Stimulated activated CD8-positive, alpha-beta memory T cell treated with anti-CD3 and anti-CD28 coated beads, Interleukin-4, amount 100 ng/mL, for 24 hours (primary cell): ENCODE measurements around the gene LHCGR.
"Not testable (repeated sequence)": the region's sequence is repeated elsewhere in the genome, so short reads cannot be mapped to it uniquely, and the experiment has no call there.

Experiments
- DNase-seq: peaks from one replicate; pipeline ENCODE4 v3.0.0-alpha.2; 2020; ENCODE audit warnings: low read depth

Gene LHCGR

DNA sequence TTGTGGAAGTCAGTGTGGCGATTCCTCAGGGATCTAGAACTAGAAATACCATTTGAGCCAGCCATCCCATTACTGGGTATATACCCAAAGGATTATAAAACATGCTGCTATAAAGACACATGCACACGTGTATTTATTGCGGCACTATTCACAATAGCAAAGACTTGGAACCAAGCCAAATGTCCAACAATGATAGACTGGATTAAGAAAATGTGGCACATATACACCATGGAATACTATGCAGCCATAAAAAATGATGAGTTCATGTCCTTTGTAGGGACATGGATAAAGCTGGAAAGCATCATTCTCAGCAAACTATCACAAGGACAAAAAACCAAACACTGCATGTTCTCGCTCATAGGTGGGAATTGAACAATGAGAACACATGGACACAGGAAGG, 16.3 kb downstream of the LHCGR start:
- DNase-seq: not testable (repeated sequence)

DNA sequence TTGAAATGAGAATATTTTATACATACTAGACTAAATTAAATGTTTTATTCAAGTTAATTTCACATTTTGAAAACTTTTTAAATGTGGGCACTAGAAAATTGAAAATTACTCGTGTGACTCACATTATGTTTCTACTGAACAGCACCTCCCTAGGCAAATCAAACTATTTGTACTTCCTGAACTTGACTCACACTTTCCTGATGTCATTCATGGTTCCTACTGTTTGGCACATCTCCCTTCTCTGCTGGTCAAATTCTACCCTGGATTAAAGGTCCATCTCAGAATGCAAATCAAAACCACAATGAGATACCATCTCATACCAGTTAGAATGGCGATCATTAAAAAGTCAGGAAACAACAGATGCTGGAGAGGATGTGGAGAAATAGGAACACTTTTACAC, 16.7 kb downstream of the LHCGR start:
- no peak for DNase-seq

DNA sequence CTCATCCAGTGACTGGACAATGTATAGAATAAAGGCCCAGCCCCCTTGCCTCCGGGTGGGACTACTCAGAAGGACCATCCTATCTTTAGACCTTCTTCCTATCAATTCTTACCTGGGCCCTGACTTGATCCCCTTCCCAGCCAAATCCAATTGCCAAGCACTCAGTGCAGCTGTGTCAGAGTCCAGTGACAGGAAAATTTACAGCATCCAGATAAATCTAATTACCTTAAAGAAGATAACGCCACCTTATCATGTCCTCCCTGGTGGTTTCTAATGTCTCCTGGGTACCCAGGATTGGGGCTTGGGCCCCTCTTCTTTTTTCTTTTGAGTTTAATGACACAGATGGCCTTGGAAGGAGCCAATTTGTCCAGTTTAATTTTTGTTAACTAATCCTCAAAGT, 19.3 kb downstream of the LHCGR start:
- no peak for DNase-seq

GRCh38 chr2:48734576-48735303, 20.8 kb downstream of the LHCGR start:
- no peak for DNase-seq

DNA sequence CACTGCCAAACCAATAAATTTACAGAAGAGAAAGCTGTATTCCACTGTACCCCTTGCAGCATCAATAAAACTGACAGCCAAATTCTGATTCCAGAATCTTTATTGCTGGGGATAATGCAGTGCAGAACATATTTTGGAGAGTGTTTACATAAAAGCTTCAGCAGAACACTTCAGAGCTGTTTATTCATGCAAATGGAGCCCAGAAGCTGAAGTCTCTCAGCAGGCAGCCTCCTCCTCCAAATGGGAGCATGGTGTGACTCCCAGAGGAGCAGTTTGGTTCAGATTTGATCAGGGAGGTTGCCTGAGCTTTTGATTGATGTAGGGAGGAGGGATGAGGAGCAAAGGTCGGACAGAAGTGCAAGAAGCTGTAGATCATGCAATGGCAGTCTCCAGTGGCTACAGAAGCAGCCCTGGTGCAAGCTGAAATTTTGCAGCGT, 22.4 kb downstream of the LHCGR start:
- DNase-seq: no peak

DNA sequence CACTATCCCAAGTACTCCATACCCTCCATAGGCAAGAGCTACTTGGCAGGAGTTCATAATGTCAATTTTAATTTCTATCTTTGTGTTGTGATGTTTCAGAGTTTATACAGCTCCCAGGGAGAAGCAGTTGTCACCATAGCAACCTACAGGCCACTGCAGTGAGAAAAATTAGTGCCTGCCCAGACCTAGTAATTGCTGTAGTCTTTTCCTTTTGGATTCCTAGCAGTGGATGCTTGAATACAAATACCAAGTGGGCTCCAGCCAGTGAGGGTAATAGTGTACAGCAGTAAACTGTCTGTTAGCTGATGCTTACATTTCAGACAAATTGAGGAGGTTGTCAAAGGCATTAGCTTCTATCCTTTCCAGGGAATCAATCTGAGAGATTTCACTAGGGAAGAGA, 26.7 kb downstream of the LHCGR start:
- DNase-seq: no peak

DNA sequence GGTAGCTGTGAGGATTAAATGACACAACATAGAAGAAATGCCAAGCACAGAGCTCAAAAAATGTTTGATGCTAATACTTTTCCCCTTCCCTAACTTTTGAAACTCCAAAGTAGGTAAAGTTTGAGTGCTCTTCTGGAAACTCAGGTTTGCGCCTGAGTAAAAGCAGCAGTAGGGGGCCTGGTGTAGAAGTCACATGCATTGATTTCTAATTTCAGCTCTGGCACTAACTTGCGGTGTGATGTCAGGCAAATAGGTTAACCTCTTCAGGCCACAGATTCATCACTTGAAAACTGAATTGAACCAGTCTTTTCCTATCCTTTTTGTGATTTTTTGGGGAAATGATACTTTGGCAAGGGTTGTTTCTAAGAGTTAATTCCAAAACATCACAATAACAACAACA, 27.2 kb downstream of the LHCGR start:
- no peak for DNase-seq

DNA sequence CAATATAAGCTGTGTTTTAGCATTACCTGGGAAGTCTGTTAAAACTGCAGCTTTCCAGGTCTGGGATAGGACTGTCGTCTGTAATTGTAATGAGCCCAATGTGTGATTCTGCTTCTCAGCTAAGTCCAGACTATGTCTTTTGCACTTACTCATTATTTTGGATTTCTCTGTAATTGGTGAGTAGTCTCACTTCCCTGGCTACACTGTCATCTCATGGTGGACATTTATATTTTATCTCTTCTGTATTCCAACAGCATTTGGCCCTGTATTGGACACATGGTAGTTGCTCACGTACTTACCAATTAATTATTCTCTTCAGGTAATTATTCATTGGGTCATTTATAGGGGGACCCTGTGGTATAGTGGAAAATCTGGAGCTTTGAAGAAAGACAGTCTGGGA, 28.0 kb downstream of the LHCGR start:
- no peak for DNase-seq

DNA sequence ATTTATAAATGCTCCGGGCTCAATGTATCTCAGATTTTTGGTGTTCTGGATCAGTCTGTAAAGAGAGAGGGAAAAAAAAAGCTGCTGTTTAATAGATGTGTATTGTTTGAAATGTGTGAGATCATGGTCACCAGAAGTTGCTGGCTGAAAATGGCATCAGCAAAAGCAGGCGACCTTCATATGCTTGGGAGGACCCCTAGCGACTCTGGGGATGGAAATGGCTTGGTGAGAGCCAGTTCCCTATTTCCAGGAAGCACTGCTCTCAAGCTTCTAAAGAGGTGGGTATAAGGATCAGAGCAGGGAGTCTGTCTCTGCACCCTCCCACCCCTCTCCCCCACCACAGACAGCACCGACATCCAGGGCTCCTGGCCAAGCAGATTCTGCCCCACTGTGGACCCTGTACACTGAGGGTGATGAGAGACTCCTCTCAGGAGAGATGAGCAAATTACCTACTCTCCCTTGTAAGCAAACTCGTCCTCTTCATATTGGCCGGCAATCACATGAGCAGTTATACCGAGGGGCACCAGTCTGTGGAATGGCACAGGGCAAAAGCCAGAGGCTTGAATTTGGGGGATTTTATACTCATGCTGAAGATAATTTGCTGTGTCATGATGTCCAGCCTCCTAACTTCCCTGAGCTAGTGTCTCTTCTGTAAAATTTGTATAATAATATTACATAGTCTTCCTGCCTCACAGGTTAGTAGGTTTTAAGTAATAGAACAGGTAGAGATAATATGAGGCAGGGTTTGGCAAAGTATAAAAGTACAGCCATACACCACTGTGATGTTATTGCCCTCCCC, 29.6 kb downstream of the LHCGR start:
- no peak for DNase-seq

GRCh38 chr2:48724278-48724677, 31.2 kb downstream of the LHCGR start:
- no peak for DNase-seq

GRCh38 chr2:48723129-48723528, 32.4 kb downstream of the LHCGR start:
- no peak for DNase-seq

DNA sequence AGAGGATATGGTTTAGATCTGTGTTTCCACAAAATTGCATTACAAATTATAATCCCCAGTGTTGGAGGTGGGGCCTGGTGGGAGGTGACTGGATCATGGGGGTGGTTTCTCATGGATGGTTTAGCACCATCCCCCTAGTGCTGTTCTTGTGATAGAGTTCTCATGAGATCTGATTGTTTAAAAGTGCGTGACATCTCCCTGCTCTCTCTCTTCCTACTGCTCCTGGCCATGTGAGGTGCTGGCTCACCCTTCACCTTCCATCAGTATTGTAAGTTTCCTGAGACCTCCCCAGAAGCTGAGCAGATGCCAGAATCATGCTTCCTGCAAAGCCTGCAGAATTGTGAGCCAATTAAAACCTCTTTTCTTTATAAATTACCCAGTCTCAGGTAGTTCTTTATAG, 33.1 kb downstream of the LHCGR start:
- no peak for DNase-seq

DNA sequence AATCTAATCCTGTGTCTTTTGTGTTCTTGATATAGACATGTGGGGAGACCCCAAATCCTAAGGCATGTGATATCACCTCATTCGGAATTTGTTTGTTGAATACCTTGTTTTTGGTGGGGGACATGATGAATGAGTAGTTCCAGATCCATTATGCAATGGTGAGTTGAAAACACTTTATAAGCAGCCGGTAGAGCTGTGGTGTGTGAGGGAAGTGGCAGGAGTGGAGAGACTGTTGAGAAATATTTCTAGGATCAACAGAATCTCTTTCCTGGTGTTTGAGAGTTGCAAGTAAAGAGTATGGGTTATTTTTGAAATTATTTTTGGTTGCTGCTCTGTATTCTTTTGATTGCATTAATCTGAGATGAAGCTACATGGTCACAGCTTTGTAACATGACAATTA, 34.4 kb downstream of the LHCGR start:
- DNase-seq: no peak

DNA sequence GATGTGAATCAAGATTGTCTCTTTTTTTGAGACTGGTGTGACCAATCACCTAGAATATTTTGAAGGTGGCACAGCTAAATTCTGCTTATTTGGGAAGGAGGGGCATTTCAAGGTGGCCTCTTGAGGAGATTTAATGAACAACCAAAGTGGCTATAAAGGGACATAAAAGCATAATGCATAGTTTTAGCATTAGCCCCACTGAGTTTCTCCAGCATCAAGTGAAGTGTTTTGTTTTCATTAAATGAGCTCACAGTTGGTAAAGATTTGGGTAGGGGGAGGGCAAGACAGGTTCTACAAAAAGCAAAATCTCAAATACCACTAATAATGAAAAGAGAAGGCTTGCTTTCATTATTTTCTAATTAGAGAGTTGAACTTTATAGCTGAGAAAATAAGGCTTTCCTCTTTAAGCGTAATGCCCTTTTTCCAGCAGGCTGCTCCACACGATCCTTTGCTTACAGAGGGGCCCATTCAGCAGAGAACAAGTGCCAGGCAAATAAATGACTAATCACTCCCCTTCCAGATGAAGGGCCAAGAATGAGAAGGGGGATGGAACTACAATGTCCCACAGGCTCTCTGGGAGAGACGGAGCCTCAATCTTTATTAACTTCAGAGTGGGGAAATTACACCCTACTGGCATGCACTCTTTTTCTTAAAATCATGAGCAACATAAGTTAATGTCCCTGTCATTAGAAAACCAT, 35.9 kb downstream of the LHCGR start:
- no peak for DNase-seq

- no peak for DNase-seq
Measured at GRCh38 chr2:48717846-48718245, 37.7 kb downstream of the LHCGR start.

DNA sequence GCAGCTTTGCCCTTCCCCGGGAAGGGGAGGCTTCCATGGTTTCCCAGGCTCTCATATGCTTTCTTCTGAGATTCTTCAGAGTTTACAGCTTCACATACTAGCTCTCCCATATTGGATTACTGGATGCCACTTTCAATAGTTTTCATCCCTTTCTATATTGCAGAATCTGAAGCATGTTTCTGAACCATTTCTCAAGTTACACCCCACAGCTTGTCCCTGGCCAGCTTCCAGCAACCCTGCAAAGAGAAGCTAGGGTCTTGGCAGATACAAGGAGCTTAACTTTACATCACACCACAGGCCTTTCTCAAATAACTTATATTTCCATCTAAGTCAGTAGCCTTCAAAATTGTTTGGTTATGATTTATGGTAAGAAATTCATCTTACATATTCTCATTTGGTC, 39.6 kb downstream of the LHCGR start:
- DNase-seq: no peak

GRCh38 chr2:48715042-48715899, 40.3 kb downstream of the LHCGR start:
- DNase-seq: no peak

- no peak for DNase-seq
Measured at GRCh38 chr2:48714245-48714644, 41.3 kb downstream of the LHCGR start.

GRCh38 chr2:48713647-48714046, 41.9 kb downstream of the LHCGR start:
- no peak for DNase-seq

DNA sequence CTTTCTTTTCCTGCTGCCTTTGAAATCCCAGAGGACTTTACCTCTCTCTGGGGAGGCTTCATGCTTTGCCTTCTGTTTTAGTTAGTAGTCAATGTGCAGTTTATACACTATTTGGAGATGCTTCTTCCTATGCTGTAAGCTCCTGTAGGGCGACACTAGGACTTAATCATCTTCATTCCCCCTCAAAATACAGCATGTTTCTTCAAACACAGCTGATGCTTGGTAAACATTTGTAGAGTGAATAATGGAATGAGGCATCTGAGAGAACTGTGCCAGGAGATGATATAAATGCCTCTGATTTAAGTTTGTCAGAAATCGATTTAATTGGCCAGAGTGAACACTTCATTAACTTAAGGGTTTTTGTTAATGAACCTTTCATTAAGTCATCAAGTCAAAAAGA, 43.4 kb downstream of the LHCGR start:
- DNase-seq: no peak

DNA sequence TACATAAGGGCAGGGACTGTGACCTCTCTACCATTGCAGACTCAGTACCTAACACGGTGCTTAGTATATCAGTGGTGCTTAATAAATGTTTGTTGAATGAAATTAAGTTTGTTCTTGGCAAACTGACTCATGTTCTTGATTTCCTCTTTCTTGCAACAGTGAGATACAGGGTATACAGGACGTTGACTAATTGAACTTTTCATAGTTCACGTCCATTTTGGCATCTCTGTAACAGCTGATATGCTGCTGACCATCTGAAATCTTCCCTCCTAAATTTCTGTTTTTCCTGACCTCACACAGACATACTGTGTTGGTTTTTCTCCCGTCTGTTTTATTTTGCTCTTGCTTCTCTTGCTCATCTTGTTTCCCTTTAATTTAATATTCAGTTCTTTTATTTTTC, 44.2 kb downstream of the LHCGR start:
- DNase-seq: no peak
